Gastroesophageal sphincter (tissue), 3 donors: Measurements from ENCODE around the gene MED27.

Source experiments
- CTCF ChIP-seq, 4 experiments: fragments of 200-600 bp in 2 of 4; fragments of 450-650 bp in 2 of 4; sonication (generic) in 1 of 4; IDR thresholded peaks; one replicate each; pipeline ENCODE4 v1.5.1; 2017 to 2019; ENCODE audit warnings: antibody characterized with exemption in 4 of 4, mild to moderate bottlenecking in 2 of 4, moderate library complexity in 2 of 4
- POLR2A ChIP-seq, 2 donors: fragments of 450-650 bp; IDR thresholded peaks; one replicate each; pipeline ENCODE4 v1.6.1; 2017; ENCODE audit warnings: antibody characterized with exemption in 2 of 2, mild to moderate bottlenecking in 2 of 2, moderate library complexity in 1 of 2

GRCh38 chr9:132059361-132059760, 20.3 kb downstream of the MED27 start:
- TF ChIP-seq CTCF (IDR thresholded peaks at IDR 0.05) (no peak), POLR2A (IDR thresholded peaks at IDR 0.05) (no peak)
